Measurements from ENCODE around the gene CXCL17.

- TF ChIP-seq POLR2A (IDR thresholded peaks at IDR 0.05) (no peak), CTCF (IDR thresholded peaks at IDR 0.05 in 8 of 11, conservative IDR thresholded peaks at IDR 0.05 in 3 of 11) (no peak), POLR2AphosphoS5 (IDR thresholded peaks at IDR 0.05) (no peak)
Measured at GRCh38 chr19:42487798-42488178, 45.0 kb upstream of the CXCL17 start.
